ENCODE measurements around the gene IGSF11.
"Not testable (repeated sequence)": the region's sequence is repeated elsewhere in the genome, so short reads cannot be mapped to it uniquely, and the experiment has no call there.

The IGSF11 gene

DNA sequence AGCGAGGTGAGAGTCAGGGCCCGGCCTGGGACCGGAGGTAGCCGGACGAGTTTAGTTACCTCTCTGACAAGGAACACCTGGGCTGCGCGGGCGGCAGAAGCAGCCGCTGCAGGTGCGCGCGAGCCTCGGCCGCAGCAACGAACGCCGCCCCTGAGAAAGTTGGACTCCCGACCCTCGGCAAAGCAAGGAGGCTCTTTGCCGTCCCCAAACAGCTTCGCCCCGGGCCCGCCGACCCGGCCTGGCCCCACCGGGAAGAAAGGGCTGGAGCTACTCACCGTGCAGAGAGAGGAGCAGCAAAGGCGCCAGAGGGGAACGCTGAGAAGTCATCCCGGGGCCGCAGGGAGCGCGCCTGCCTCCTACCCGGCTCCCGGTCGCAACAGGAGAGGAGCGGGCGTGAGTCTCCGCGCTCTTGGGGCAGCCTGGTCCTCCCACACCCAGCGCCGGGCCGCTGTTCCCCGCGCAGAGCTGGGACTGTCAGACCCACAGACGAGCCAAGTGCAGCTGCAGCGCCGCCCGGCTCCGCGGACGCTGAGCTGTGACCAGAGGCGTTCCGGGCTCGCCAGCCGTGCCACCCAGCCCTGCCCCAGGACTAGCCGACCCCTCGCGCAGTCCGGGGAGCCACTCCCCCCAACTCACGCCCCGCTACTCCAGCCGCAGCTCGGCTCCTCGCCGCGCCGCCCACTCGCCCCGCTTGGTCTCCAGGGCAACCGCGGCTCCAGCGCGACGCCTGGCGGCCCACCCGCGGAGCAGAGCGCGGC, at the start of gene IGSF11:
IGSF11 (minus strand) TSS at position 591 of the 758 bp plus-strand sequence; CDS start at position 327, 264 bp downstream.
- Mint-ChIP-seq H3K27ac (no peak within 1 kb of the TSS), H3K4me1 (peaks cover 25% of the 10 kb centered on the region), H3K4me3 (peak within 1 kb of the TSS; percentile 90), H3K9me3 (peaks cover 1% of the 10 kb centered on the region), H3K36me3 (ENCODE audit: low read depth) (no peaks in the 10 kb centered on the region), H3K27me3 (ENCODE audit: low read depth, poor library complexity) (peaks cover 45% of the 10 kb centered on the region)
- DNase-seq: peak; percentile 90
- TF ChIP-seq, protein P1, sequence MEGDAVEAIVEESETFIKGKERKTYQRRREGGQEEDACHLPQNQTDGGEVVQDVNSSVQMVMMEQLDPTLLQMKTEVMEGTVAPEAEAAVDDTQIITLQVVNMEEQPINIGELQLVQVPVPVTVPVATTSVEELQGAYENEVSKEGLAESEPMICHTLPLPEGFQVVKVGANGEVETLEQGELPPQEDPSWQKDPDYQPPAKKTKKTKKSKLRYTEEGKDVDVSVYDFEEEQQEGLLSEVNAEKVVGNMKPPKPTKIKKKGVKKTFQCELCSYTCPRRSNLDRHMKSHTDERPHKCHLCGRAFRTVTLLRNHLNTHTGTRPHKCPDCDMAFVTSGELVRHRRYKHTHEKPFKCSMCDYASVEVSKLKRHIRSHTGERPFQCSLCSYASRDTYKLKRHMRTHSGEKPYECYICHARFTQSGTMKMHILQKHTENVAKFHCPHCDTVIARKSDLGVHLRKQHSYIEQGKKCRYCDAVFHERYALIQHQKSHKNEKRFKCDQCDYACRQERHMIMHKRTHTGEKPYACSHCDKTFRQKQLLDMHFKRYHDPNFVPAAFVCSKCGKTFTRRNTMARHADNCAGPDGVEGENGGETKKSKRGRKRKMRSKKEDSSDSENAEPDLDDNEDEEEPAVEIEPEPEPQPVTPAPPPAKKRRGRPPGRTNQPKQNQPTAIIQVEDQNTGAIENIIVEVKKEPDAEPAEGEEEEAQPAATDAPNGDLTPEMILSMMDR (IDR thresholded peaks at IDR 0.05): no peak

- no peak overlapping the region for H3K27ac Mint-ChIP-seq
- H3K4me3 Mint-ChIP-seq: no peak overlapping the region
- TF ChIP-seq, protein P1 (IDR thresholded peaks at IDR 0.05): no peak
- H3K9me3 Mint-ChIP-seq: peaks cover 20% of the 10 kb centered on the region
- H3K36me3 Mint-ChIP-seq (ENCODE audit: low read depth): no peaks in the 10 kb centered on the region
- H3K27me3 Mint-ChIP-seq (ENCODE audit: low read depth, poor library complexity): no peaks in the 10 kb centered on the region
- no peak for DNase-seq
- no peaks in the 10 kb centered on the region for H3K4me1 Mint-ChIP-seq
Observed at GRCh38 chr3:119080364-119080763, 45.7 kb upstream of the IGSF11 start.

- H3K27me3 Mint-ChIP-seq (ENCODE audit: low read depth, poor library complexity): no peaks in the 10 kb centered on the region
- no peak overlapping the region for H3K4me3 Mint-ChIP-seq
- TF ChIP-seq, protein P1 (IDR thresholded peaks at IDR 0.05): no peak
- H3K36me3 Mint-ChIP-seq (ENCODE audit: low read depth): no peaks in the 10 kb centered on the region
- H3K27ac Mint-ChIP-seq: no peak overlapping the region
- DNase-seq: no peak
- H3K9me3 Mint-ChIP-seq: peaks cover 40% of the 10 kb centered on the region
- H3K4me1 Mint-ChIP-seq: no peaks in the 10 kb centered on the region
Observed at GRCh38 chr3:119073258-119074001, 38.8 kb upstream of the IGSF11 start.

DNA sequence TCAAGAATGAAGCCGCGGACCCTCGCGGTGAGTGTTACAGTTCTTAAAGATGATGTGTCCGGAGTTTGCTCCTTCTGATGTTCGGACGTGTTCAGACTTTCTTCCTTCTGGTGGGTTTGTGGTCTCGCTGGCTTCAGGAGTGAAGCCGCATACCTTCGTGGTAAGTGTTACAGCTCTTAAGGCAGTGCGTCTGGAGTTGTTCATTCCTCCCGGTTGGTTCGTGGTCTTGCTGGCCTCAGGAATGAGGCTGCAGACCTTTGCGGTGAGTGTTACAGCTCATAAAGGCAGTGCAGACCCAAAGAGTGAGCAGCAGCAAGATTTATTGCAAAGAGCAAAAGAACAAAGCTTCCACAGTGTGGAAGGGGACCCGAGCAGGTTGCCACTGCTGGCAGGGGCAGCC, 37.8 kb upstream of the IGSF11 start:
- H3K36me3 Mint-ChIP-seq (ENCODE audit: low read depth); H3K27ac Mint-ChIP-seq; H3K27me3 Mint-ChIP-seq (ENCODE audit: low read depth, poor library complexity); H3K4me3 Mint-ChIP-seq; H3K4me1 Mint-ChIP-seq; DNase-seq: not testable (repeated sequence)
- H3K9me3 Mint-ChIP-seq: peaks cover 31% of the 10 kb centered on the region

- Mint-ChIP-seq H3K27me3 (ENCODE audit: low read depth, poor library complexity) (no peaks in the 10 kb centered on the region), H3K4me1 (no peaks in the 10 kb centered on the region), H3K36me3 (ENCODE audit: low read depth) (no peaks in the 10 kb centered on the region), H3K4me3 (no peak overlapping the region), H3K27ac (no peak overlapping the region), H3K9me3 (peaks cover 18% of the 10 kb centered on the region)
- DNase-seq: no peak
- TF ChIP-seq, protein P1 (IDR thresholded peaks at IDR 0.05): no peak
Observed at GRCh38 chr3:119069725-119070124, 35.1 kb upstream of the IGSF11 start.

GRCh38 chr3:119063471-119063870, 28.8 kb upstream of the IGSF11 start:
- no peaks in the 10 kb centered on the region for H3K36me3 Mint-ChIP-seq (ENCODE audit: low read depth)
- H3K27ac Mint-ChIP-seq: no peak overlapping the region
- DNase-seq: no peak
- H3K4me1 Mint-ChIP-seq: no peaks in the 10 kb centered on the region
- H3K9me3 Mint-ChIP-seq: no peaks in the 10 kb centered on the region
- no peaks in the 10 kb centered on the region for H3K27me3 Mint-ChIP-seq (ENCODE audit: low read depth, poor library complexity)
- no peak overlapping the region for H3K4me3 Mint-ChIP-seq
- TF ChIP-seq, protein P1 (IDR thresholded peaks at IDR 0.05): no peak

Data from nephron progenitor cell (in vitro differentiated cells).